GM12875 (cell line): ENCODE measurements around the gene TOP3B.

Source experiments
- H3K4me3 ChIP-seq: one replicate; pipeline ENCODE4 v1.5.1; 2011; ENCODE audit warnings: low read depth, low read length, control low read depth
- CTCF ChIP-seq: IDR thresholded peaks from 2 replicates; pipeline ENCODE4 v1.5.1; 2011; ENCODE audit warnings: low read depth, mild to moderate bottlenecking, control low read depth, inconsistent platforms, low read length, moderate library complexity, borderline replicate concordance; ENCODE audit not compliant: insufficient read depth

TOP3B gene

GRCh38 chr22:22011964-22012363, 29.4 kb upstream of the TOP3B start:
- no peak for TF ChIP-seq CTCF
- H3K4me3 ChIP-seq, result no peak overlapping the region

- no peak overlapping the region for H3K4me3 ChIP-seq
- TF ChIP-seq CTCF, result no peak
Measured at GRCh38 chr22:22010358-22010757, 27.8 kb upstream of the TOP3B start.

GRCh38 chr22:22009661-22010060, 27.1 kb upstream of the TOP3B start:
- H3K4me3 ChIP-seq, result no peak overlapping the region
- no peak for TF ChIP-seq CTCF

- no peak for TF ChIP-seq CTCF
- H3K4me3 ChIP-seq, result no peak overlapping the region
Measured at GRCh38 chr22:22006596-22006990, 24.0 kb upstream of the TOP3B start.

- TF ChIP-seq CTCF, result no peak
- no peak overlapping the region for H3K4me3 ChIP-seq
Measured at GRCh38 chr22:22005945-22006595, 23.5 kb upstream of the TOP3B start.

GRCh38 chr22:22003233-22003632, 20.6 kb upstream of the TOP3B start:
- TF ChIP-seq CTCF, result no peak
- H3K4me3 ChIP-seq, result no peak overlapping the region

- no peak overlapping the region for H3K4me3 ChIP-seq
- no peak for TF ChIP-seq CTCF
Measured at GRCh38 chr22:22002526-22003055, 20.0 kb upstream of the TOP3B start.
